A204.1 (cell line): ENCODE data around the gene EDIL3.
"Not testable (repeated sequence)": the region's sequence is repeated elsewhere in the genome, so short reads cannot be mapped to it uniquely, and the experiment has no call there.

Experiments
- FAIRE-seq: peaks from 2 replicates; lab custom pipeline; 2012; peaks lifted over from hg19 to GRCh38; lab: Jason Lieb, UNC

EDIL3 gene

GRCh38 chr5:84168841-84169240 is 215.8 kb downstream of the EDIL3 start:
- FAIRE-seq, result no peak

- FAIRE-seq, result no peak
These were observed 221.0 kb downstream of the EDIL3 start for GRCh38 chr5:84163671-84164070.

- no peak for FAIRE-seq
These were observed 222.0 kb downstream of the EDIL3 start for GRCh38 chr5:84162695-84163094.

- FAIRE-seq, result not testable (repeated sequence)
These were observed 224.0 kb downstream of the EDIL3 start for GRCh38 chr5:84160650-84161049.

GRCh38 chr5:84149094-84149493 is 235.6 kb downstream of the EDIL3 start:
- no peak for FAIRE-seq

GRCh38 chr5:84148651-84149050 is 236.0 kb downstream of the EDIL3 start:
- FAIRE-seq, result no peak

- no peak for FAIRE-seq
These were observed 247.1 kb downstream of the EDIL3 start for GRCh38 chr5:84137541-84137940.

- no peak for FAIRE-seq
These were observed 253.3 kb downstream of the EDIL3 start for GRCh38 chr5:84131372-84131771.

GRCh38 chr5:84130006-84130580 is 254.6 kb downstream of the EDIL3 start:
- FAIRE-seq, result peak; percentile 27

- FAIRE-seq, result no peak
These were observed 259.5 kb downstream of the EDIL3 start for GRCh38 chr5:84125216-84125615.

- FAIRE-seq, result no peak
These were observed 265.4 kb downstream of the EDIL3 start for GRCh38 chr5:84119252-84119651.

- no peak for FAIRE-seq
These were observed 266.1 kb downstream of the EDIL3 start for GRCh38 chr5:84118551-84118950.

GRCh38 chr5:84115727-84116126 is 269.0 kb downstream of the EDIL3 start:
- FAIRE-seq, result no peak

GRCh38 chr5:84113246-84114105 is 271.2 kb downstream of the EDIL3 start:
- FAIRE-seq, result no peak

- FAIRE-seq, result no peak
These were observed 291.9 kb downstream of the EDIL3 start for GRCh38 chr5:84092738-84093137.

- FAIRE-seq, result no peak
These were observed 293.4 kb downstream of the EDIL3 start for GRCh38 chr5:84091127-84091799.

GRCh38 chr5:84088996-84089395 is 295.7 kb downstream of the EDIL3 start:
- no peak for FAIRE-seq

GRCh38 chr5:84086511-84086910 is 298.2 kb downstream of the EDIL3 start:
- FAIRE-seq, result no peak

- no peak for FAIRE-seq
These were observed 299.2 kb downstream of the EDIL3 start for GRCh38 chr5:84085387-84086041.

GRCh38 chr5:84080908-84081307 is 303.8 kb downstream of the EDIL3 start:
- FAIRE-seq, result no peak

GRCh38 chr5:84072339-84072738 is 312.3 kb downstream of the EDIL3 start:
- peak; percentile 29 for FAIRE-seq

GRCh38 chr5:84069608-84070179 is 315.0 kb downstream of the EDIL3 start:
- FAIRE-seq, result no peak
